ENCODE results near the gene DUSP21. TPM values are rescaled to one million over a fixed set of nuclear protein-coding genes. Genes with fewer than 3 reads are reported as not detected.
"Not testable (repeated sequence)": the region's sequence is repeated elsewhere in the genome, so short reads cannot be mapped to it uniquely, and the experiment has no call there.

Gene DUSP21
- total and polyA plus RNA-seq, 2 donors (not counting 3 experiments of a cell fraction or from before 2014, with no cell fraction given), result not detected

GRCh38 chrX:44844204-44844603 is 383 bp downstream of the DUSP21 start:
- FAIRE-seq (no peak), DNase-seq (ENCODE audit: low read depth, low spot score) (no peak)
- Histone ChIP-seq H3K36me3 (ENCODE audit: control insufficient read depth in 2 of 2, extremely low read depth in 1 of 2, insufficient read depth in 2 of 2, low read length in 2 of 2) (no peaks in the 10 kb centered on the region), H3K9me3 (replicated peaks; ENCODE audit: control insufficient read depth, insufficient read depth, low read length) (no peaks in the 10 kb centered on the region), H3K4me2 (ENCODE audit: insufficient read depth, low read length) (no peak overlapping the region), H3K4me1 (ENCODE audit: control insufficient read depth, extremely low read depth, insufficient read depth, low read length) (no peaks in the 10 kb centered on the region), H2AFZ (ENCODE audit: low read depth, low read length) (no peak overlapping the region), H4K20me1 (replicated peaks; ENCODE audit: control insufficient read depth, extremely low read depth, insufficient read depth, low read length) (no peaks in the 10 kb centered on the region), H3K9me1 (replicated peaks; ENCODE audit: control insufficient read depth, extremely low read depth, insufficient read depth, low read length) (no peaks in the 10 kb centered on the region), H3K9ac (replicated peaks; ENCODE audit: extremely low read depth, insufficient read depth, low read length) (no peak overlapping the region), H3K27me3 (ENCODE audit: control insufficient read depth in 2 of 2, insufficient read depth in 2 of 2, low read length in 2 of 2) (no peaks in the 10 kb centered on the region), H3K79me2 (ENCODE audit: control insufficient read depth, insufficient read depth, low read length) (no peaks in the 10 kb centered on the region), H3K27ac (ENCODE audit: insufficient read depth, low read depth, low read length) (no peak overlapping the region), H3K4me3 (replicated peaks in 1 of 3; ENCODE audit: insufficient read depth in 1 of 3, low read depth in 1 of 3, low read length in 3 of 3) (no peak overlapping the region)
- intact Hi-C loops (cut with micrococcal nuclease) (no loop called here), dilution Hi-C loops (cut with MboI; ENCODE audit: extremely low pct_ligation_motif_present, low sequenced_read_pairs) (no loop called here)
- ChIA-PET CTCF (no interaction called here), POLR2A (interaction anchor here (0.5 kb wide), 1 partner anchor 11 kb away, joined by 5 read pairs; no protein-coding TSS in a partner anchor)
- TF ChIP-seq, protein P1, sequence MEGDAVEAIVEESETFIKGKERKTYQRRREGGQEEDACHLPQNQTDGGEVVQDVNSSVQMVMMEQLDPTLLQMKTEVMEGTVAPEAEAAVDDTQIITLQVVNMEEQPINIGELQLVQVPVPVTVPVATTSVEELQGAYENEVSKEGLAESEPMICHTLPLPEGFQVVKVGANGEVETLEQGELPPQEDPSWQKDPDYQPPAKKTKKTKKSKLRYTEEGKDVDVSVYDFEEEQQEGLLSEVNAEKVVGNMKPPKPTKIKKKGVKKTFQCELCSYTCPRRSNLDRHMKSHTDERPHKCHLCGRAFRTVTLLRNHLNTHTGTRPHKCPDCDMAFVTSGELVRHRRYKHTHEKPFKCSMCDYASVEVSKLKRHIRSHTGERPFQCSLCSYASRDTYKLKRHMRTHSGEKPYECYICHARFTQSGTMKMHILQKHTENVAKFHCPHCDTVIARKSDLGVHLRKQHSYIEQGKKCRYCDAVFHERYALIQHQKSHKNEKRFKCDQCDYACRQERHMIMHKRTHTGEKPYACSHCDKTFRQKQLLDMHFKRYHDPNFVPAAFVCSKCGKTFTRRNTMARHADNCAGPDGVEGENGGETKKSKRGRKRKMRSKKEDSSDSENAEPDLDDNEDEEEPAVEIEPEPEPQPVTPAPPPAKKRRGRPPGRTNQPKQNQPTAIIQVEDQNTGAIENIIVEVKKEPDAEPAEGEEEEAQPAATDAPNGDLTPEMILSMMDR (IDR thresholded peaks at IDR 0.05; ENCODE audit: extremely low read depth in 1 of 2, insufficient read depth in 1 of 2, low read depth in 1 of 2, low read length in 2 of 2), result no peak
- TF ChIP-seq JUN (IDR thresholded peaks at IDR 0.05; ENCODE audit: borderline replicate concordance, insufficient read depth, insufficient read length, low read depth) (no peak), POLR2AphosphoS5 (IDR thresholded peaks at IDR 0.05; ENCODE audit: insufficient read depth, low read depth, low read length) (no peak), FOS (IDR thresholded peaks at IDR 0.05; ENCODE audit: borderline replicate concordance, insufficient read depth, low read length) (no peak), POLR2A (IDR thresholded peaks at IDR 0.05; ENCODE audit: low read depth, low read length) (no peak), EZH2 (IDR thresholded peaks at IDR 0.05; ENCODE audit: borderline replicate concordance, low read depth, low read length, severe bottlenecking) (no peak), GATA2 (IDR thresholded peaks at IDR 0.05; ENCODE audit: insufficient read depth, insufficient read length, low read depth, low read length) (no peak), MYC (IDR thresholded peaks at IDR 0.05; ENCODE audit: low read depth, low read length) (no peak)
- TF ChIP-seq, protein P2, sequence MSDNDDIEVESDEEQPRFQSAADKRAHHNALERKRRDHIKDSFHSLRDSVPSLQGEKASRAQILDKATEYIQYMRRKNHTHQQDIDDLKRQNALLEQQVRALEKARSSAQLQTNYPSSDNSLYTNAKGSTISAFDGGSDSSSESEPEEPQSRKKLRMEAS (IDR thresholded peaks at IDR 0.05; ENCODE audit: insufficient read depth, insufficient read length), result no peak
- BruUV-seq (replicated peaks), result no TSS peak

DNA sequence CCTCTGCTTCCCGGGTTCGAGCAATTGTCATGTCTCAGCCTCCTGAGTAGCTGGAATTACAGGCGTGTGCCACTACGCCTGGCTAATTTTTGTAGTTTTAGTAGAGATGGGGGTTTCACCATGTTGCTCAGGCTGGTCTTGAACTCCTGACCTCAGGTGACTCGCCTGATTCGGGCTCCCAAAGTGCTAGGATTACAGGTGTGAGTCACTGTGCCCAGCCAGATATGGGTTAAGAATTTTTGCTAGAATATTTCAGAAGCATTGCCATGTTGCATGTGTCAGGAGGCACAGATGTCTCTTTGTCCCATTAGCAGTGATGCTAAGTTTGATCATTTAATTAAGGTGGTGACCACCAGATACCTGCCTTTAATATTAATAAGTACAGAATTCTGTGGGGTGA is 7.1 kb downstream of the DUSP21 start:
- H3K9ac ChIP-seq (replicated peaks; ENCODE audit: extremely low read depth, insufficient read depth, low read length); H3K4me1 ChIP-seq (ENCODE audit: control insufficient read depth, extremely low read depth, insufficient read depth, low read length); BruUV-seq (replicated peaks); POLR2A ChIA-PET; H3K9me1 ChIP-seq (replicated peaks; ENCODE audit: control insufficient read depth, extremely low read depth, insufficient read depth, low read length); CTCF ChIA-PET; H3K36me3 ChIP-seq (ENCODE audit: control insufficient read depth in 2 of 2, extremely low read depth in 1 of 2, insufficient read depth in 2 of 2, low read length in 2 of 2); H3K9me3 ChIP-seq (replicated peaks; ENCODE audit: control insufficient read depth, insufficient read depth, low read length); H3K27ac ChIP-seq (ENCODE audit: insufficient read depth, low read depth, low read length); H3K4me3 ChIP-seq (replicated peaks in 1 of 3; ENCODE audit: insufficient read depth in 1 of 3, low read depth in 1 of 3, low read length in 3 of 3); DNase-seq (ENCODE audit: low read depth, low spot score); FAIRE-seq; intact Hi-C loops (cut with micrococcal nuclease); H4K20me1 ChIP-seq (replicated peaks; ENCODE audit: control insufficient read depth, extremely low read depth, insufficient read depth, low read length); H3K27me3 ChIP-seq (ENCODE audit: control insufficient read depth in 2 of 2, insufficient read depth in 2 of 2, low read length in 2 of 2); dilution Hi-C loops (cut with MboI; ENCODE audit: extremely low pct_ligation_motif_present, low sequenced_read_pairs); H2AFZ ChIP-seq (ENCODE audit: low read depth, low read length); H3K79me2 ChIP-seq (ENCODE audit: control insufficient read depth, insufficient read depth, low read length); H3K4me2 ChIP-seq (ENCODE audit: insufficient read depth, low read length): not testable (repeated sequence)
